Stimulated activated CD8-positive, alpha-beta memory T cell treated with anti-CD3 and anti-CD28 coated beads, Interleukin-12 subunit alpha, Interleukin-12 subunit beta, amount 100 ng/mL, for 4 hours (primary cell): ENCODE measurements around the gene IFT88.

Experiments used
- DNase-seq: peaks from one replicate; pipeline ENCODE4 v3.0.0-alpha.2; 2020; ENCODE audit warnings: low read depth

Gene IFT88

GRCh38 chr13:20565115-20565736 is 1.7 kb upstream of the IFT88 start:
- DNase-seq: no peak

- DNase-seq: peak; percentile 4
These were observed 474 bp upstream of the IFT88 start for GRCh38 chr13:20566468-20566897.

GRCh38 chr13:20567881-20568528 is 1.0 kb downstream of the IFT88 start:
- no peak for DNase-seq

- no peak for DNase-seq
These were observed 3.6 kb downstream of the IFT88 start for GRCh38 chr13:20570517-20570916.

GRCh38 chr13:20571676-20572075 is 4.7 kb downstream of the IFT88 start:
- DNase-seq: no peak

- no peak for DNase-seq
These were observed 6.2 kb downstream of the IFT88 start for GRCh38 chr13:20573186-20573585.

- no peak for DNase-seq
These were observed 6.7 kb downstream of the IFT88 start for GRCh38 chr13:20573636-20574035.

- DNase-seq: no peak
These were observed 12.2 kb downstream of the IFT88 start for GRCh38 chr13:20579191-20579590.

- DNase-seq: no peak
These were observed 13.3 kb downstream of the IFT88 start for GRCh38 chr13:20580257-20580656.

- no peak for DNase-seq
These were observed 15.1 kb downstream of the IFT88 start for GRCh38 chr13:20582026-20582425.

- no peak for DNase-seq
These were observed 16.9 kb downstream of the IFT88 start for GRCh38 chr13:20583803-20584293.

- no peak for DNase-seq
These were observed 18.4 kb downstream of the IFT88 start for GRCh38 chr13:20585371-20585770.

- DNase-seq: no peak
These were observed 21.7 kb downstream of the IFT88 start for GRCh38 chr13:20588529-20589110.

GRCh38 chr13:20590561-20590960 is 23.6 kb downstream of the IFT88 start:
- no peak for DNase-seq

GRCh38 chr13:20592606-20593005 is 25.6 kb downstream of the IFT88 start:
- DNase-seq: no peak

- no peak for DNase-seq
These were observed 27.3 kb downstream of the IFT88 start for GRCh38 chr13:20594280-20594679.

- DNase-seq: no peak
These were observed 40.1 kb downstream of the IFT88 start for GRCh38 chr13:20607015-20607414.

- no peak for DNase-seq
These were observed 41.6 kb downstream of the IFT88 start for GRCh38 chr13:20608438-20609020.

GRCh38 chr13:20609145-20609544 is 42.2 kb downstream of the IFT88 start:
- no peak for DNase-seq

- no peak for DNase-seq
These were observed 43.0 kb downstream of the IFT88 start for GRCh38 chr13:20610006-20610405.

GRCh38 chr13:20616059-20616797 is 49.3 kb downstream of the IFT88 start:
- DNase-seq: no peak

GRCh38 chr13:20623000-20623399 is 56.0 kb downstream of the IFT88 start:
- DNase-seq: no peak
